NCI-H524 (cell line): Measurements from ENCODE around the gene FHOD3.
"Not testable (repeated sequence)": the region's sequence is repeated elsewhere in the genome, so short reads cannot be mapped to it uniquely, and the experiment has no call there.

ENCODE experiments used
- DNase-seq, 2 experiments: peaks; one replicate each; lab custom pipeline; 2025; lab: John Stamatoyannopoulos, UW

Gene FHOD3

GRCh38 chr18:36708366-36708765, 410.9 kb downstream of the FHOD3 start:
- DNase-seq: no peak

GRCh38 chr18:36709315-36709714, 411.8 kb downstream of the FHOD3 start:
- no peak for DNase-seq

- no peak for DNase-seq
Observed at GRCh38 chr18:36711014-36711725, 413.7 kb downstream of the FHOD3 start.

GRCh38 chr18:36711813-36712444, 414.4 kb downstream of the FHOD3 start:
- no peak for DNase-seq

GRCh38 chr18:36714476-36714875, 417.0 kb downstream of the FHOD3 start:
- DNase-seq: no peak

- DNase-seq: no peak
Observed at GRCh38 chr18:36717422-36718110, 420.1 kb downstream of the FHOD3 start.

GRCh38 chr18:36718705-36719328, 421.3 kb downstream of the FHOD3 start:
- DNase-seq: no peak

- no peak for DNase-seq
Observed at GRCh38 chr18:36719630-36720029, 422.1 kb downstream of the FHOD3 start.

- not testable (repeated sequence) for DNase-seq
Observed at GRCh38 chr18:36721351-36721750, 423.8 kb downstream of the FHOD3 start.

- no peak for DNase-seq
Observed at GRCh38 chr18:36724169-36724568, 426.7 kb downstream of the FHOD3 start.

- no peak for DNase-seq
Observed at GRCh38 chr18:36724591-36725001, 427.1 kb downstream of the FHOD3 start.

GRCh38 chr18:36728345-36728744, 430.8 kb downstream of the FHOD3 start:
- DNase-seq: no peak

GRCh38 chr18:36729197-36729596, 431.7 kb downstream of the FHOD3 start:
- DNase-seq: no peak

GRCh38 chr18:36732264-36732663, 434.8 kb downstream of the FHOD3 start:
- DNase-seq: no peak

- no peak for DNase-seq
Observed at GRCh38 chr18:36733150-36733549, 435.6 kb downstream of the FHOD3 start.

- no peak for DNase-seq
Observed at GRCh38 chr18:36734596-36734995, 437.1 kb downstream of the FHOD3 start.

GRCh38 chr18:36735130-36735529, 437.6 kb downstream of the FHOD3 start:
- DNase-seq: no peak

- DNase-seq: no peak
Observed at GRCh38 chr18:36736094-36736493, 438.6 kb downstream of the FHOD3 start.

- DNase-seq: peak in 1 of 2 experiments; percentile 38
Observed at GRCh38 chr18:36737316-36737715, 439.8 kb downstream of the FHOD3 start.

- DNase-seq: no peak
Observed at GRCh38 chr18:36744261-36744876, 446.9 kb downstream of the FHOD3 start.

GRCh38 chr18:36745219-36745975, 447.9 kb downstream of the FHOD3 start:
- DNase-seq: no peak
